GM12892 (cell line): Measurements from ENCODE around the gene RPL13.

Experiments used
- POLR2A ChIP-seq: IDR thresholded peaks from 2 replicates; pipeline ENCODE4 v1.6.1; 2011; ENCODE audit warnings: low read depth, low read length, control low read depth
- POLR2AphosphoS5 ChIP-seq: IDR thresholded peaks from 2 replicates; pipeline ENCODE4 v1.6.1; 2011; ENCODE audit warnings: low read depth, low read length, control low read depth
- TAF1 ChIP-seq: IDR thresholded peaks from 2 replicates; pipeline ENCODE4 v1.6.1; 2011; ENCODE audit warnings: low read depth, mild to moderate bottlenecking, control low read depth, low read length, borderline replicate concordance

DNA sequence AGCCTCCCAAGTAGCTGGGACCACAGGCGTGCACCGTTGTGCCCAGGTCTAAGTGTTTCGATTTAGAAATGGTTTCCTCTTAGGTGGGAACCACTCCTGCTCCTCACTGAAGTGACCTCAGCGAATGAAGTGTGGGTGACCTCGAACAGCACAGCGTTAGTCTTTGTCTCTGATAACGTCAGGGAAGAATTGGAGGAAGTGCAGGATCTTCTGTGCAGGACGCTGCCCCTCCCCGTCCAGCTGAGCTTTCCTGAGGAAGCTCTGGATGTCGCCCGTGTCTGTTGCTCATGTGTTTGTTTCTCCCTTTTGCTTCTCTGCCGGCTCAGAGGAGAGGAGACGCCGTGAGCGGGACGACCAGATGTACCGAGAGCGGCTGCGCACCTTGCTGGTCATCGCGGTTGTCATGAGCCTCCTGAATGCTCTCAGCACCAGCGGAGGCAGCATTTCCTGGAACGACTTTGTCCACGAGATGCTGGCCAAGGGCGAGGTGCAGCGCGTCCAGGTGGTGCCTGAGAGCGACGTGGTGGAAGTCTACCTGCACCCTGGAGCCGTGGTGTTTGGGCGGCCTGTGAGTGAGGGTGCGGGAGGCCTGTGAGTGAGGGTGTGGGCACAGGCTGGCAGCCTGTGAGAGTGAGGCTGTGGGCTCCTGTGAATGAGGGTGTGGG, 36.7 kb upstream of the RPL13 start:
- TF ChIP-seq POLR2A (no peak), POLR2AphosphoS5 (no peak), TAF1 (no peak)
